Muscle layer of duodenum (tissue), 2 donors: ENCODE measurements around the gene EXOC7.

Experiments used
- H3K27ac ChIP-seq: one replicate; pipeline ENCODE4 v1.7.0; 2013; ENCODE audit warnings: mild to moderate bottlenecking, low read length
- H3K27me3 ChIP-seq: one replicate; pipeline ENCODE4 v1.7.0; 2013; ENCODE audit warnings: low read depth, mild to moderate bottlenecking, control low read depth, low read length
- H3K36me3 ChIP-seq, 2 donors: one replicate each; pipeline ENCODE4 v1.7.0; 2013; ENCODE audit warnings: low read length in 2 of 2, control low read depth in 1 of 2, mild to moderate bottlenecking in 1 of 2; ENCODE audit not compliant: insufficient read depth in 2 of 2, control insufficient read depth in 1 of 2
- H3K4me1 ChIP-seq, 2 donors: one replicate each; pipeline ENCODE4 v1.7.0; 2013; ENCODE audit warnings: low read length in 2 of 2, mild to moderate bottlenecking in 2 of 2, control low read depth in 1 of 2, moderate library complexity in 1 of 2; ENCODE audit not compliant: insufficient read depth in 2 of 2, control insufficient read depth in 1 of 2
- H3K4me3 ChIP-seq, 2 donors: one replicate each; pipeline ENCODE4 v1.7.0; 2013; ENCODE audit warnings: low read length in 2 of 2, low read depth in 1 of 2, mild to moderate bottlenecking in 1 of 2
- H3K9me3 ChIP-seq, 2 donors: one replicate each; pipeline ENCODE4 v1.7.0; 2013; ENCODE audit warnings: low read length in 2 of 2, control low read depth in 1 of 2, mild to moderate bottlenecking in 1 of 2; ENCODE audit not compliant: control insufficient read depth in 1 of 2
- donor health status: healthy.

EXOC7 gene

DNA sequence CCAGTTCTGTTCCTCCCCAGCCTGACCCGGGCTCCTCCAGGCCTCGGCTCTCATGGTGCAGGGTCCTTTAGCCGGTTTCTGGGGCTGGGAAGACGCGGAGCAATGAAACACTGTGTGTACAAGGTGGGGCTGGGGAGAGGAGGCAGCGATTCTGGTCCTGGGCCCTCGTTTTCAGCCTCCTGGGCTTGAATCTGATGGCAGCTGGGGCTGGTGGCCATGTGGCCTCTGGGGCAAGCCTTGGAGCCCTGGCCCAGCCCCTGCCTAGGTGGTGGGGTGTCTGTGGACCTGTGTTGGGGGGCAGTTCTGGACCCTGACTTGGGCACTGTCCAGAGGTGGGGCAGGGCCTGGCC, 33.4 kb upstream of the EXOC7 start:
- no peaks in the 10 kb centered on the region for H3K9me3 ChIP-seq
- H3K27me3 ChIP-seq: peaks cover 37% of the 10 kb centered on the region
- H3K4me3 ChIP-seq: no peak overlapping the region
- H3K4me1 ChIP-seq: peaks cover 0 to 28% of the 10 kb centered on the region in 2 donors
- no peak overlapping the region for H3K27ac ChIP-seq
- H3K36me3 ChIP-seq: no peaks in the 10 kb centered on the region

DNA sequence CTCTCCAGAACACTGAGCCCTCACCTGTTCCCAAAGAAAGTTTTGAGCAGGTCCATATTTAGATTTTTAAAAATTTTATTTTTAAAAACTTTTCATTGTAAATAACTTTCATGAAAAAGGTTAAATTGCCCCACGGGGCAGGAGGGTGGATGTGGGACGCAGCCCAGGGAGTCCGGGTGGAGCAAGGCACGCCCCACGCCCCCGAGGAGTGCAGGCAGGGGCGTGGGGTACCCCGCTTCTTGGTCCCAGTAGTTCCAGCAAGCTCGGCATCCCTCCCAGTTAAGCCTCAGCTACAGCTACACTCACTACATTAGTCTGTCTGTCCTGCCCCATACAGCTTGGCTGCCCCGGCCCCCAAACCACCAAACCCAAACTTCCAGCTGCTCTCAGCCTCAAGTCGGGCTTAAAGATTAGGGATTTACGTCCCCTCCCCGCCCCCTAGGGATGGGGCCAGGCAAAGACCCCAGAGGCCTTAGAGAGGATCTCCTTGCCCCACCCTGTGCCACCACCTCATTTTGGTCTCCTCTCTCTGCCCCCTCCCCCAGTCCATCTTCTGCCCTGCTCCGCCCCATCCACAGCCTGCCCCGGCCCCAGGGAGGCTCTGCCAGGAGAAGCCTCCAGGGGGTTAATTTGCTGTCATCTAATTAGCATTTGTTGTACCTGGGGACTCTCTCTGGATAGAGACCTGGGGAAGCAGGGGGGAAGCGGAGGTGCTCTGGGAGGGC, 32.9 kb upstream of the EXOC7 start:
- Histone ChIP-seq H3K4me3 (no peak overlapping the region), H3K27me3 (peaks cover 37% of the 10 kb centered on the region), H3K27ac (no peak overlapping the region), H3K9me3 (no peaks in the 10 kb centered on the region), H3K36me3 (no peaks in the 10 kb centered on the region), H3K4me1 (peaks cover 0 to 23% of the 10 kb centered on the region in 2 donors)

DNA sequence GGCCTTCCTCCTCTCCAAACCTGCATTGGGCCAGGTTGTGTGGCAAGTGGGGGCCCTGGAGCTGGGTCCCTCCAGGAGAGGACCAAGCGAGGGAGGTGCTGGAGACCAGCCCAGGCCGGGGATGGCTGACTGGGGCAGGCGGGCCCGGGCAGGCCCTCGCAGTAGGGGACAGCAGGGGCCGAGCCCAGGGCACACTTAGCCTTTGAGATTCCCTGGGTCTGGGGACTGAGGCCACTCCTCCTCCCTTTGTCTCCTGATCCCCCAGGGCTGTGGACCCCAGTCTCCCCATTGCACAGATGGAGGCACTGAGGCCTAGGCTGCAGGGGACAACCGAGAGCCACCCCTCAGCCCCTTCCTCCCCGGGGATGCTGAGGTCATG, 32.2 kb upstream of the EXOC7 start:
- Histone ChIP-seq H3K4me3 (no peak overlapping the region), H3K27me3 (peaks cover 36% of the 10 kb centered on the region), H3K36me3 (no peaks in the 10 kb centered on the region), H3K27ac (no peak overlapping the region), H3K9me3 (no peaks in the 10 kb centered on the region), H3K4me1 (peaks cover 0 to 18% of the 10 kb centered on the region in 2 donors)

DNA sequence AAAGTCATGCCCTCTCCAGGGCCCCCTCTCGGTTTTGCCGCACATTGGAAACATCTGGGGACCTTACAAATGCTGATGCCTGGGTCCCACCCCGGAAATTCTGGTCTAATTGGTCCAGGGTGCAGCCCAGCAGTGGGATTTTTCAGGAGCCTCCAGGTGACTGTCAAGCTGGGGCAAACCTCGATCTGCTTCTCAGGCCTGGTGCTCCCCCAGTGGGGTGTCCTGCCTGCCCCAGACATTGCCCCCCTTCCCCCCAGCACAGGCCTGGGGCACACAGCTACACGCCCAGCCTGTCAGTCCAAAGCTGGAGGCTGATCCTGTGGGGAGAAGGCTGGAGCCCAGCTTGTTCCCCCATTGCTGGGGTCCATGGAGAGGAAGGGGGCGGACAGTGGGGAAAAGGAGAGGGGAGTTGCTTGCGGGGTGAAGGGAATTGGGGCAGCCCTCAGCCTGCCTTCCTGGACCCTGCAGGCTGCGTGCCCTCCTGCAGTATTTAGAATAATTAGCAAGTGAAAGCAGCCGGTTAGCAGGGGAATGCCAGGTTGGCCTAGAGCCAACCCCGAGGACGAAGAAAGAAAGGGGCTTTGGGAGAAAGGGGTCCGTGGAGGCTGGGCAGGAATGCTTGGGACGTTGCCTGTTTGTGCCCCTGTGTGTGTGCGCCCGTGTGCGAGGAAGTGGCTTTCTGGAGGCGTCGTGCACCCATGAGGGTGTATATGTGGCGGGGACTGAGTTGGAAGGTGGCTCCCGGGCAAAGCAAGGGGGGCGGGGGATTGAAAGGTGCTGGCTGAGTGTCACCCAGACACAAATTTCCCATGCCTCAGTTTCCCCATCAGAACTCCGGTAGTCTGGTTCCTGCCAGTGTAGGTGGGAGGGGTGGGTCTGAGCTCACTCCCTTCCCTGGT, 31.6 kb upstream of the EXOC7 start:
- peaks cover 0 to 12% of the 10 kb centered on the region in 2 donors for H3K4me1 ChIP-seq
- peaks cover 30% of the 10 kb centered on the region for H3K27me3 ChIP-seq
- H3K4me3 ChIP-seq: no peak overlapping the region
- no peaks in the 10 kb centered on the region for H3K36me3 ChIP-seq
- H3K9me3 ChIP-seq: no peaks in the 10 kb centered on the region
- no peak overlapping the region for H3K27ac ChIP-seq

DNA sequence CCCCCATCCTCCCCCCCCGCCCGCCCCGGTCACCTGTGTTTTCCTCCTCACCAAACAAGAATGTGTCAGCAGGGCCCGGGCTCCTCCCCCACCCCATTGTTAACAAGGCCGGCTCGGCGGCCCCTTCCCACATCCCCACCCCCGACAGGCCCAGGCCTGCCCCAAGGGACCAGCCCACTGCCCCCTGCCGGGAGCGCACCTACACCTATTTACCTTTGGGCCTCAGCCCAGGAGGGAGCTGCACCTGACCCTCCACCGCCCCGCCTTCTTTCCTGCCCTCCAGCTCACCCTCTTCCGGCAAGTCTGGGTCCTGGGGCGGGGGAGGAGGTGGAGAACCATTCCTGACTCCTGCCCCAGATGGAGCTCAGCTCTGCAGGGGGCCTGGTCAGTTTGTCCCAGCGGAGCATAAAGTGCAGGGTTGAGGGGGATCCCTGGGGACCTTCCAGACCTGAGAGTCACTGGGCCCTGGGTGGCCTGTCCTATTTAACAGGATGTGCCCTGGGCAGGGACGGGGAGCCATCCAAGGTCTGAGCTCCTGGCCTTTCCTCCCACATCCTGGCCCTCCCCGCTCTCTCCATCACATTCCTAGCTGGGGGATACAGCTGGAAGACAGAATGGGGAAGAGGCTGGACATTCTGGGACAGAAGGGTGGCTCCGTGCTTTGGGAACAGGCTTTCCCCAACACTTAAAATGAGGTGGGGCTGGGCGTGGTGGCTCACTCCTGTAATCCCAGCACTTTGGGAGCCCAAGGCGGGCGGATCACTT, 29.2 kb upstream of the EXOC7 start:
- Histone ChIP-seq H3K27ac (no peak overlapping the region), H3K4me3 (no peak overlapping the region), H3K4me1 (peaks cover 0 to 2% of the 10 kb centered on the region in 2 donors), H3K27me3 (peaks cover 12% of the 10 kb centered on the region), H3K9me3 (no peaks in the 10 kb centered on the region), H3K36me3 (no peaks in the 10 kb centered on the region)

DNA sequence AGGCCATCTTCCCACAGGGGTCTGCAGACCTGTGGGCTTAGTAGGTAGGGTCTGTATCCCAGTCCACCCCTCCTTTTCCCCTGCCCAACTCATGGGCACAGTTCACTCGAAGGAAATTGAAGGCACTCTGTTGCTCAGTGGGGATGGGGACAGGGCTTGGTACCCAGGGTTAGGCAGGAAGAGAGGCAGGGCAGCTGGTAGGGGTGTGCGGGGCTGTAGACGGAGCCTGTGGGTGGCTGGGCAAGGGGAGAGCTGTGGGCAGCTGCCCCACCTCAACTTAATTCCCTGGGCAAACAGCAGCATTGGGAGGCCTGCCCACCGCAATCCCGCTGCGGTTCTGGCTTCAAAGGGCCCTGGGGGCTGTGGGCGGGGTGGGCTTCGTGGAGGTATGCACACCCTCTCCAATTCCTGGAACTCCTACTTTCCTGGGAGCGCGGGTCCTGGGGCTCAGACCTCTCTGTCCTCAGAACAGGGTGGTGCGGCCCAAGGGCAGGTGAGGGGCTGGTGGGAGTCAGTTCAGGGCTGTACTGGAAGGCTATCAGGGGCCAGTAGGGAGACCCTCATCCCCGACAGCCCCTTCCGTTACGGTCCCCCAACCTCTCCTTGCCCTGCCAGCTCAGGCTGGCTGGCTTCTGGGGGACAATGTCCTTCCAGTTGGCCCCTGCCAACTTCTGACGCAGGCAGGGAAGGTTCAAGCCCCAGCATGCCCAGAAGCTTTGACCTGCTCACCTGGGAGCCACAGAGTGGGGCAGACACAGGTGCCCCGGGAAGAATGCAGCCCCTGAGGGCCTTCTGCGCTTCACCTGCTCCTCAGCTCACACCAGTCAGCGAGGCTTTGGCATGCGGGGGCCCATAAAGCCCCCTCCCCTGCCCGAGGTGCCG, 28.3 kb upstream of the EXOC7 start:
- Histone ChIP-seq H3K27me3 (peaks cover 10% of the 10 kb centered on the region), H3K27ac (no peak overlapping the region), H3K36me3 (no peaks in the 10 kb centered on the region), H3K9me3 (no peaks in the 10 kb centered on the region), H3K4me1 (no peaks in the 10 kb centered on the region), H3K4me3 (no peak overlapping the region)

DNA sequence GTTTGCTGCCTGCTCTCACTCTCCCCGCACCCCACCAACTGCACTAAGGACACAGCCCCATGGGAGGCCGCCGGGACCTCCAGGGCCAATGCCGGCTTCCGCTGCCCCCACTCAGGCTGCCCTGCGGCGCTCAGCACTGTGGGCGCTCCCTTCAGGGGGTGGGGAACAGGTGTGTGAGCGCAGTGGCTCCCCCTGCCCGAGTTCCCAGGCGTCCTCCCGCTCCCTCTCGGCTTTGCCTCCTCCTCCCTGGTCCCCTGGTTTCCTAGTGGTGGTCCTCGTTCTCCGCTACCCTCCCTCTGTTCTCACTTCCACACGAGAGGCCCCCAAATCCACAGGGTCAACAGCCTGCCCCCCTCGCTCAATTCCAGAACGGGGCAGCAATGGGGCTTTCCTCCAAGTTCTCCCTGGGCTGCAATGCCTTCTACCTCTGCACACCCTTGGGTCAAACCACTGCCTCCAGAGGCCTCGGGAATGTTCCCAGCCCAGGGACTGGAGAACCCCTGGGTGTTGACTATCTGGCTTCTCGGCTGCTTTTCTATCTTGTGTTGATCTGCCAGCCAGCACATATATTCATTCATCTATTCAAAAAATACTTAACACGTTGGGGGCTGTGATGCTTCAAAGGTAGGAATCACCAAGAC, 27.6 kb upstream of the EXOC7 start:
- H3K4me3 ChIP-seq: no peak overlapping the region
- H3K4me1 ChIP-seq: no peaks in the 10 kb centered on the region
- H3K27me3 ChIP-seq: peaks cover 7% of the 10 kb centered on the region
- H3K36me3 ChIP-seq: no peaks in the 10 kb centered on the region
- H3K9me3 ChIP-seq: no peaks in the 10 kb centered on the region
- H3K27ac ChIP-seq: no peak overlapping the region

DNA sequence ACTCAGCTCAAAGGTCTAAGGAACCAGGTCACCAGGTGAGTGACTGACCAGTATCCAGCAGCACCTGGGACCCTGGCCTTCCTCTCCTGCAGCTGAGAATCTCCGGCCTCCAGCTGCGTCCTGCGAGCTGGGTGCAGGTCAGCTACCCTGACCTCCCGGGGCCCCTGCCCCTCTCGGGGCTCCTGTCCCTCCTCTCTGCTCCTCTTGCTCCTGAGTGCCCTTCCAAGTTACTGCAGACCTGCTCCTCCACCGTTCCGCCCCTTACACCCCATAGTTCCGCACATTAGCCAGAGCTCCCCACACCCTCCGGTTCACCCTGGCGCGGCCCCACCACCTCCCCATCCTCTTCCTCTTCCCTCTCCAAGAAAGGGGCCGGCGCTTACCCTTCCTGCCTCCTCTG, 26.9 kb upstream of the EXOC7 start:
- Histone ChIP-seq H3K4me3 (no peak overlapping the region), H3K36me3 (no peaks in the 10 kb centered on the region), H3K4me1 (no peaks in the 10 kb centered on the region), H3K27me3 (peaks cover 6% of the 10 kb centered on the region), H3K27ac (no peak overlapping the region), H3K9me3 (no peaks in the 10 kb centered on the region)

DNA sequence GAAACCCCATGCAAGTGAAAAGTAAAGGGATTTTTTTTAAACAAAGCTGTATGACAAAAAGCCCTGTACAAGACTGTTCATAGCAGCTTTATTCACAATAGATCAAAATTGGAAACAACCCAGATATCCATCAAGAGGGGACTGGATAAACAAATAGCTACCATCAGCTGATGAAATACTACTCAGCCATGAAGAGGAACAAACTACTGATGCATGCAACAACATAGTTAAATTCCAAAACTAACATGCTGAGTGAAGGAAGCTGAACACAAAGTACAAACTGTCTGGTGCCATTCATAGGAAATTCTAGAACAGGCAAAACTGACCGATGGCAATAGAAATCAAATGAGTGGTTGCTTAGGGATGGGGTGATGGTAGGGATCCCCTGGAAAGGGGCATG, 22.3 kb upstream of the EXOC7 start:
- Histone ChIP-seq H3K27ac (no peak overlapping the region), H3K4me3 (no peak overlapping the region), H3K9me3 (no peaks in the 10 kb centered on the region), H3K36me3 (no peaks in the 10 kb centered on the region), H3K27me3 (no peaks in the 10 kb centered on the region), H3K4me1 (peaks cover 0 to 13% of the 10 kb centered on the region in 2 donors)

DNA sequence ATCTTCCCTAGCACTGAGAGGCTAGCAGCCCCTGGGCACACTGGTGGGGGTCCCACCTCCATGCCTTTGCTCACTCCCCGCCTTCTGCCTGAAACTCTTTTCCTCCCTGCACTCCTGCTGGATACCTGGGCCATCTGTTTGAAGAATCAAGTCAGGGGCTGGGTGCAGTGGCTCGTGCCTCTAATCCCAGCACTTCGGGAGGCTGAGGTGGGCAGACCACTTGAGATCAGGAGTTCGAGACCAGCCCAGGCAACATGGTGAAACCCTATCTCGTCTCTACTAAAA, 21.7 kb upstream of the EXOC7 start:
- Histone ChIP-seq H3K27ac (no peak overlapping the region), H3K9me3 (no peaks in the 10 kb centered on the region), H3K4me3 (no peak overlapping the region), H3K4me1 (peaks cover 0 to 13% of the 10 kb centered on the region in 2 donors), H3K27me3 (no peaks in the 10 kb centered on the region), H3K36me3 (no peaks in the 10 kb centered on the region)
